ENCODE results near the gene ATP7A. TPM values are rescaled to one million over a fixed set of nuclear protein-coding genes. Genes with fewer than 3 reads are reported as not detected.
A peak's percentile ranks its signal among the peaks of the same experiment; 100 is the strongest.
"Not testable (repeated sequence)": the region's sequence is repeated elsewhere in the genome, so short reads cannot be mapped to it uniquely, and the experiment has no call there.

ATP7A gene
- total and polyA plus RNA-seq, 7 experiments from 2014 or later = 5.4 to 17.4 (median 13.4) TPM

- intact Hi-C loops (cut with micrococcal nuclease); H3K9me3 ChIP-seq (ENCODE audit: control insufficient read depth in 2 of 3, low read length in 3 of 3); H3K27me3 Mint-ChIP-seq; DNase-seq; ATAC-seq; H3K4me3 Mint-ChIP-seq; H3K36me3 Mint-ChIP-seq; H3K4me1 Mint-ChIP-seq; H3K27me3 ChIP-seq (ENCODE audit: control insufficient read depth in 2 of 2, insufficient read depth in 2 of 2, low read length in 2 of 2); CTCF ChIA-PET; H3K4me3 ChIP-seq (ENCODE audit: low read length); H3K4me1 ChIP-seq (ENCODE audit: control insufficient read depth in 2 of 2, insufficient read depth in 2 of 2, low read length in 2 of 2); H3K27ac ChIP-seq (ENCODE audit: low read depth, low read length); POLR2A ChIA-PET; H3K36me3 ChIP-seq (ENCODE audit: control insufficient read depth in 2 of 3, insufficient read depth in 3 of 3, low read length in 3 of 3): not testable (repeated sequence)
- H3K27ac Mint-ChIP-seq = peak overlapping the region in 1 of 9 donors; percentile 21
- peaks cover 0 to 16% (median 4%) of the 10 kb centered on the region in 11 donors for H3K9me3 Mint-ChIP-seq
Measured at GRCh38 chrX:78081413-78081812, 170.9 kb downstream of the ATP7A start.

DNA sequence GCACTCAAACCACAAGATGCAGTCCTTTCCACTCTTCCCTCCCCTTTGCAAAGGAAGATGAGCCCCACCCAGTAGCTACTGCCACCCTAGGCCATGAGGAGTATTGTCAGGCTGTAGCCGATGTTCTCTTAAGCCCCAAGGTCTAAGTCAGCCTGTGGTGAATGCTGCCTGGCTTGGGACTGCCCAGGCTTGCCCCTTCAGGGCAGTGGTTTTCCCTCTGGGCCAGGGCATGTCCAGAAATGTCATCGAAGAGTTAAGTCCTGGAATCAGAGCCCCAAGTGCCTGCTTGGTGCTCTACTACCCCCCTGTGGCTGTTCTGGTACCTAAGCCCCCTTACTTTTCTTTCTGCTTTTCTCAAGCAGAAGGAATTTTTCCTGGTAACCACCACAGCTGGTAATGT lies 181.8 kb downstream of the ATP7A start:
- CTCF ChIA-PET = interaction anchor here (0.8 kb wide), 1 partner anchor 187 kb away, joined by 4 read pairs; no protein-coding TSS in a partner anchor
- no peaks in the 10 kb centered on the region for H3K36me3 ChIP-seq (ENCODE audit: control insufficient read depth in 2 of 3, insufficient read depth in 3 of 3, low read length in 3 of 3)
- Mint-ChIP-seq H3K4me1 (peaks cover 0 to 15% (median 0%) of the 10 kb centered on the region in 7 donors), H3K27ac (peak overlapping the region in 2 of 9 donors; percentile 4 to 13), H3K4me3 (no peak overlapping the region), H3K27me3 (peaks cover 0 to 14% (median 0%) of the 10 kb centered on the region in 5 donors), H3K9me3 (peaks cover 0 to 20% (median 4%) of the 10 kb centered on the region in 11 donors), H3K36me3 (peaks cover 0 to 4% (median 0%) of the 10 kb centered on the region in 5 donors)
- no peaks in the 10 kb centered on the region for H3K4me1 ChIP-seq (ENCODE audit: control insufficient read depth in 2 of 2, insufficient read depth in 2 of 2, low read length in 2 of 2)
- POLR2A ChIA-PET = no interaction called here
- no peak overlapping the region for H3K27ac ChIP-seq (ENCODE audit: low read depth, low read length)
- no peaks in the 10 kb centered on the region for H3K27me3 ChIP-seq (ENCODE audit: control insufficient read depth in 2 of 2, insufficient read depth in 2 of 2, low read length in 2 of 2)
- H3K4me3 ChIP-seq (ENCODE audit: low read length) = no peak overlapping the region
- DNase-seq (peak in 1 of 9 donors; percentile 13), ATAC-seq (peak; percentile 59)
- intact Hi-C loops (cut with micrococcal nuclease) = loop anchor here in 1 of 2 donors (1.0 kb wide), 1 partner anchor 182 kb away; the partner anchor contains the start of gene ATP7A
- H3K9me3 ChIP-seq (ENCODE audit: control insufficient read depth in 2 of 3, low read length in 3 of 3) = no peaks in the 10 kb centered on the region

DNA sequence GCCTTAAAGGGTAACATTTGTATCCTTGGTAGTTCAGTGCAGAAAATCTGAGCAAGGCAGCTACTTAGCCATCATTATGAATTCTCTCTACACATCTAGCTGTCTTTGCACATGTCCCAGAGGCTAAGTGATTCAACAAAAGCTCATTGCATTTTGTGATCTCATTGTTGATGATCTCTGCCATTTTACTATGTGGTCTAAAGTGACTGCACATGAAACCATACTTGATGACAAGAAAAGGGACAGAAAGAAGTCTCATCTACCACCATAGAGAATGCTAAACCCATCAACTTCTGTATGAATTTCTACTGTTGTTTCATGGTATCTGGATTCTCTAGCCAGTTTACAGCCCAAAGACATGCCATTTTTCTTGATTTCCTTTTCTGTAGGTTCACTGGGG lies 187.6 kb downstream of the ATP7A start:
- no peaks in the 10 kb centered on the region for H3K27me3 Mint-ChIP-seq
- H3K36me3 Mint-ChIP-seq = peaks cover 0 to 8% (median 0%) of the 10 kb centered on the region in 5 donors
- DNase-seq (no peak), ATAC-seq (no peak)
- CTCF ChIA-PET = no interaction called here
- Histone ChIP-seq H3K36me3 (ENCODE audit: control insufficient read depth in 2 of 3, insufficient read depth in 3 of 3, low read length in 3 of 3) (no peaks in the 10 kb centered on the region), H3K4me1 (ENCODE audit: control insufficient read depth in 2 of 2, insufficient read depth in 2 of 2, low read length in 2 of 2) (no peaks in the 10 kb centered on the region), H3K27ac (ENCODE audit: low read depth, low read length) (no peak overlapping the region), H3K27me3 (ENCODE audit: control insufficient read depth in 2 of 2, insufficient read depth in 2 of 2, low read length in 2 of 2) (no peaks in the 10 kb centered on the region), H3K4me3 (ENCODE audit: low read length) (no peak overlapping the region), H3K9me3 (ENCODE audit: control insufficient read depth in 2 of 3, low read length in 3 of 3) (no peaks in the 10 kb centered on the region)
- no peak overlapping the region for H3K27ac Mint-ChIP-seq
- peaks cover 0 to 24% (median 6%) of the 10 kb centered on the region in 7 donors for H3K4me1 Mint-ChIP-seq
- peaks cover 0 to 7% (median 0%) of the 10 kb centered on the region in 11 donors for H3K9me3 Mint-ChIP-seq
- intact Hi-C loops (cut with micrococcal nuclease) = no loop called here
- POLR2A ChIA-PET = no interaction called here
- no peak overlapping the region for H3K4me3 Mint-ChIP-seq

Other genes with a start within 250 kb of the ATP7A start
- gene ATRX, start 124.5 kb upstream of the ATP7A start, total RNA-seq = 100 to 1,000 TPM in 4 of 5 experiments, 10 to 100 TPM in 1; 90.1 to 126 (median 114) TPM
- gene ATRX, start 124.5 kb upstream of the ATP7A start, polyA plus RNA-seq = 10 to 100 TPM; 64.2 to 83.8 TPM
- 10 to 100 TPM; 32.5 to 63.8 (median 36.8) TPM for gene MAGT1, start 15.3 kb upstream of the ATP7A start, total RNA-seq
- gene MAGT1, start 15.3 kb upstream of the ATP7A start, polyA plus RNA-seq = 10 to 100 TPM; 35.1 to 36.5 TPM
- 100 to 1,000 TPM in 4 of 5 experiments, 10 to 100 TPM in 1; 98.9 to 261 (median 103) TPM for gene COX7B, start 11.2 kb upstream of the ATP7A start, total RNA-seq
- 100 to 1,000 TPM; 324 to 402 TPM for gene COX7B, start 11.2 kb upstream of the ATP7A start, polyA plus RNA-seq
- gene PGAM4, start 58.9 kb downstream of the ATP7A start, total RNA-seq = under 1 TPM in 1 of 5 experiments, not detected in 4; 0.85 TPM
- gene PGAM4, start 58.9 kb downstream of the ATP7A start, polyA plus RNA-seq = not detected
- 1,000 to 10,000 TPM in 1 of 5 experiments, 100 to 1,000 TPM in 4; 180 to 1,293 (median 217) TPM for gene PGK1, start 193.6 kb downstream of the ATP7A start, total RNA-seq
- gene PGK1, start 193.6 kb downstream of the ATP7A start, polyA plus RNA-seq = 100 to 1,000 TPM; 470 to 474 TPM
- gene TAF9B, start 229.0 kb downstream of the ATP7A start, total RNA-seq = 10 to 100 TPM; 10.4 to 19.9 (median 18.9) TPM
- gene TAF9B, start 229.0 kb downstream of the ATP7A start, polyA plus RNA-seq = 10 to 100 TPM; 23.3 to 29.3 TPM